ENCODE data around the gene HS6ST2.

The HS6ST2 gene

GRCh38 chrX:132744470-132744869, 214.0 kb downstream of the HS6ST2 start:
- no peaks in the 10 kb centered on the region for H3K4me1 ChIP-seq (ENCODE audit: control insufficient read depth, insufficient read depth, low read length)
- no peak overlapping the region for H3K27ac ChIP-seq (ENCODE audit: extremely low read depth, low read depth, low read length)
- ChIA-PET CTCF (interaction anchor here (0.6 to 1.3 kb wide), 2 partner anchors 260 to 585 kb away, joined by 3 to 4 read pairs; no protein-coding TSS in a partner anchor), POLR2A (no interaction called here)
- no peaks in the 10 kb centered on the region for H3K36me3 ChIP-seq (ENCODE audit: control insufficient read depth in 2 of 2, insufficient read depth in 1 of 2, low read length in 2 of 2)
- TF ChIP-seq ZNF473 (tag by site-specific recombination; IDR thresholded peaks at IDR 0.05) (no peak), ZSCAN18 (tag by site-specific recombination; IDR thresholded peaks at IDR 0.05) (no peak), ZNF221 (tag by site-specific recombination; IDR thresholded peaks at IDR 0.05; ENCODE audit: borderline replicate concordance) (no peak), ZNF366 (tag by site-specific recombination; conservative IDR thresholded peaks at IDR 0.05) (no peak), ZNF571 (tag by site-specific recombination; IDR thresholded peaks at IDR 0.05) (no peak), AEBP2 (tag by site-specific recombination; IDR thresholded peaks at IDR 0.05; ENCODE audit: borderline replicate concordance) (no peak), ZSCAN16 (tag by site-specific recombination; IDR thresholded peaks at IDR 0.05) (no peak), YY2 (tag by site-specific recombination; IDR thresholded peaks at IDR 0.05) (no peak), ZNF707 (tag by site-specific recombination; IDR thresholded peaks at IDR 0.05) (no peak), ZNF18 (tag by site-specific recombination; IDR thresholded peaks at IDR 0.05) (no peak), ZNF660 (tag by site-specific recombination; IDR thresholded peaks at IDR 0.05) (no peak), MYNN (tag by site-specific recombination; IDR thresholded peaks at IDR 0.05; ENCODE audit: borderline replicate concordance) (no peak), ZSCAN4 (tag by site-specific recombination; IDR thresholded peaks at IDR 0.05) (no peak), ZBTB1 (tag by site-specific recombination; IDR thresholded peaks at IDR 0.05) (no peak), GLIS1 (tag by site-specific recombination; IDR thresholded peaks at IDR 0.05) (no peak), ZNF335 (tag by site-specific recombination; conservative IDR thresholded peaks at IDR 0.05) (no peak), ZNF560 (tag by site-specific recombination; IDR thresholded peaks at IDR 0.05; ENCODE audit: borderline replicate concordance) (no peak), RBAK (tag by site-specific recombination; IDR thresholded peaks at IDR 0.05) (no peak)
- no peaks in the 10 kb centered on the region for H3K9me3 ChIP-seq (ENCODE audit: control insufficient read depth, insufficient read depth, low read depth, low read length)
- H3K4me3 ChIP-seq (ENCODE audit: low read depth, low read length) = no peak overlapping the region

GRCh38 chrX:132743086-132743485, 215.3 kb downstream of the HS6ST2 start:
- ChIA-PET POLR2A (no interaction called here), CTCF (no interaction called here)
- H3K36me3 ChIP-seq (ENCODE audit: control insufficient read depth in 2 of 2, insufficient read depth in 1 of 2, low read length in 2 of 2) = no peaks in the 10 kb centered on the region

More at GRCh38 chrX:132743086-132743485, 215.3 kb downstream of the HS6ST2 start:
- no peak overlapping the region for H3K27ac ChIP-seq (ENCODE audit: extremely low read depth, low read depth, low read length)
- H3K4me3 ChIP-seq (ENCODE audit: low read depth, low read length) = no peak overlapping the region
- TF ChIP-seq HOXA7 (CRISPR knock-in tag; IDR thresholded peaks at IDR 0.05; ENCODE audit: borderline replicate concordance) = no peak
- no peak for TF ChIP-seq ZNF704 (tag by site-specific recombination; IDR thresholded peaks at IDR 0.05)
- no peak for TF ChIP-seq ZNF394 (tag by site-specific recombination; IDR thresholded peaks at IDR 0.05; ENCODE audit: borderline replicate concordance)
- TF ChIP-seq ZNF624 (tag by site-specific recombination; IDR thresholded peaks at IDR 0.05) = no peak
- TF ChIP-seq ZNF169 (tag by site-specific recombination; IDR thresholded peaks at IDR 0.05) = no peak
- TF ChIP-seq ZNF544 (tag by site-specific recombination; IDR thresholded peaks at IDR 0.05) = no peak
- no peak for TF ChIP-seq ZSCAN5A (tag by site-specific recombination; IDR thresholded peaks at IDR 0.05)
- no peak for TF ChIP-seq ZFP37 (tag by site-specific recombination; IDR thresholded peaks at IDR 0.05)
- TF ChIP-seq KLF8 (tag by site-specific recombination; IDR thresholded peaks at IDR 0.05) = no peak
- TF ChIP-seq ZNF274 (IDR thresholded peaks at IDR 0.05; ENCODE audit: low read length) = no peak
- no peak for TF ChIP-seq ZNF274 (tag by site-specific recombination; IDR thresholded peaks at IDR 0.05; ENCODE audit: borderline replicate concordance)
- TF ChIP-seq SETDB1 (IDR thresholded peaks at IDR 0.05; ENCODE audit: insufficient read length, low read length) = no peak
- TF ChIP-seq ZNF221 (tag by site-specific recombination; IDR thresholded peaks at IDR 0.05; ENCODE audit: borderline replicate concordance) = no peak
- no peaks in the 10 kb centered on the region for H3K4me1 ChIP-seq (ENCODE audit: control insufficient read depth, insufficient read depth, low read length)
- H3K9me3 ChIP-seq (ENCODE audit: control insufficient read depth, insufficient read depth, low read depth, low read length) = no peaks in the 10 kb centered on the region
